HCT116 (cell line): ENCODE measurements around the gene RALGPS2. TPM values are rescaled to one million over a fixed set of nuclear protein-coding genes. Genes with fewer than 3 reads are reported as not detected.

ENCODE experiments used
- ATAC-seq: fragments of 200-7000 bp; cut with Tn5 transposase; 2 replicates; pipeline ENCODE4 v1.9.1; 2020; ENCODE audit warnings: mild to moderate bottlenecking, moderate library complexity
- BruUV-seq: library from RNA; stranded (reverse); fragments of 400-500 nt; replicated peaks from 2 replicates; lab custom pipeline; 2021; lab: Mats Ljungman, UMichigan
- CTCF ChIA-PET: fragments of 300-600 bp; sonication (Branson Sonifier 250); formaldehyde crosslinking; loops from one replicate; lab custom pipeline; 2021; ENCODE audit warnings: antibody characterized with exemption; lab: Charles Lee
- POLR2A ChIA-PET: fragments of 300-600, 350-600 bp; sonication (Branson Sonifier 250); formaldehyde crosslinking; loops from one replicate; lab custom pipeline; 2021; ENCODE audit warnings: antibody characterized with exemption; lab: Charles Lee
- RAD21 ChIA-PET, 2 experiments: fragments of 300-600 bp; sonication (Branson Sonifier 250); formaldehyde crosslinking; loops; one replicate each; lab custom pipeline; 2023; ENCODE audit warnings: low total read pairs in 2 of 2; ENCODE audit not compliant: uncharacterized antibody in 2 of 2, unreplicated experiment in 2 of 2, low non-redundant PET in 1 of 2; lab: Charles Lee
- DNase-seq: peaks from one replicate; pipeline ENCODE4 v3.0.0-alpha.2; 2010; ENCODE audit warnings: low read depth, low spot score
- H2AFZ ChIP-seq: fragments of 200-600 bp; shearing (Covaris generic), sonication (generic); 2 replicates; pipeline ENCODE4 v1.6.1; 2017; ENCODE audit warnings: low read depth, mixed run types, mixed read lengths, antibody characterized with exemption, low read length; ENCODE audit not compliant: poor library complexity, severe bottlenecking
- H3K27ac ChIP-seq: 2 replicates; pipeline ENCODE4 v1.5.1; 2012; ENCODE audit warnings: low read depth, low read length
- H3K27me3 ChIP-seq: fragments of 200-600 bp; sonication (generic); 2 replicates; pipeline ENCODE4 v1.6.1; 2016; ENCODE audit warnings: mixed run types, low read length, mixed read lengths; ENCODE audit not compliant: insufficient read depth
- H3K36me3 ChIP-seq, 2 experiments: fragments of 200-500 bp in 1 of 2; fragments of 200-600 bp in 1 of 2; sonication (Bioruptor generic) in 1 of 2; sonication (generic) in 1 of 2; 2 replicates each; pipeline versions ENCODE4 v1.5.1 to v1.6.1; 2014 to 2016; ENCODE audit warnings: low read length in 2 of 2, inconsistent platforms in 1 of 2, mixed read lengths in 1 of 2, mixed run types in 1 of 2; ENCODE audit not compliant: insufficient read depth in 2 of 2, control insufficient read depth in 1 of 2
- H3K4me1 ChIP-seq, 2 experiments: fragments of 200-600 bp in 1 of 2; sonication (generic) in 1 of 2; 2 replicates each; pipeline versions ENCODE4 v1.5.1 to v1.6.1; 2012 to 2017; ENCODE audit warnings: low read length in 2 of 2, inconsistent platforms in 1 of 2, mild to moderate bottlenecking in 1 of 2, mixed read lengths in 1 of 2, mixed run types in 1 of 2, moderate library complexity in 1 of 2; ENCODE audit not compliant: insufficient read depth in 2 of 2, control insufficient read depth in 1 of 2
- H3K4me2 ChIP-seq: fragments of 200-600 bp; sonication (generic); 2 replicates; pipeline ENCODE4 v1.6.1; 2017; ENCODE audit warnings: mixed run types, low read length, mixed read lengths
- H3K4me3 ChIP-seq, 2 experiments: fragments of 200-600 bp in 1 of 2; sonication (generic) in 1 of 2; replicated peaks in 1 of 2; 2 replicates each; pipeline ENCODE4 v1.5.1; 2011 to 2016; ENCODE audit warnings: low read length in 2 of 2, control low read depth in 1 of 2, low read depth in 1 of 2, mild to moderate bottlenecking in 1 of 2, mixed read lengths in 1 of 2, mixed run types in 1 of 2
- H3K79me2 ChIP-seq: fragments of 200-600 bp; sonication (generic); 2 replicates; pipeline ENCODE4 v1.6.1; 2017; ENCODE audit warnings: mild to moderate bottlenecking, mixed run types, low read length, moderate library complexity, mixed read lengths; ENCODE audit not compliant: insufficient read depth
- H3K9ac ChIP-seq: fragments of 200-600 bp; sonication (generic); 2 replicates; pipeline ENCODE4 v1.6.1; 2016; ENCODE audit warnings: low read length, mixed read lengths
- H3K9me2 ChIP-seq: fragments of 200-600 bp; sonication (generic), shearing (Covaris generic); 2 replicates; pipeline ENCODE4 v1.6.1; 2017; ENCODE audit warnings: mixed run types, mild to moderate bottlenecking, moderate library complexity; ENCODE audit not compliant: insufficient read depth
- H3K9me3 ChIP-seq, 2 experiments: fragments of 200-500 bp in 1 of 2; fragments of 200-600 bp in 1 of 2; sonication (Bioruptor generic) in 1 of 2; sonication (generic) in 1 of 2; 2 replicates each; pipeline ENCODE4 v1.6.1; 2014 to 2017; ENCODE audit warnings: low read length in 2 of 2, mixed read lengths in 2 of 2, inconsistent platforms in 1 of 2, low read depth in 1 of 2, mild to moderate bottlenecking in 1 of 2, mixed run types in 1 of 2, moderate library complexity in 1 of 2; ENCODE audit not compliant: control insufficient read depth in 1 of 2, insufficient read depth in 1 of 2
- H4K20me1 ChIP-seq: fragments of 200-600 bp; sonication (generic), shearing (Covaris generic); 2 replicates; pipeline ENCODE4 v1.6.1; 2017; ENCODE audit warnings: mixed run types, mild to moderate bottlenecking, moderate library complexity; ENCODE audit not compliant: insufficient read depth
- CBX3 ChIP-seq: IDR thresholded peaks from 2 replicates; pipeline ENCODE4 v1.6.1; 2012; ENCODE audit warnings: low read depth
- CEBPB ChIP-seq: IDR thresholded peaks from 2 replicates; pipeline ENCODE4 v1.6.1; 2012; ENCODE audit warnings: low read depth
- EZH2 ChIP-seq: fragments of 200-600 bp; sonication (generic); IDR thresholded peaks from 2 replicates; pipeline ENCODE4 v1.6.1; 2017; ENCODE audit warnings: antibody characterized with exemption, mixed run types
- POLR2AphosphoS5 ChIP-seq: IDR thresholded peaks from 2 replicates; pipeline ENCODE4 v1.6.1; 2011; ENCODE audit warnings: mild to moderate bottlenecking, low read depth, low read length, moderate library complexity
- RAD21 ChIP-seq: IDR thresholded peaks from 2 replicates; pipeline ENCODE4 v1.6.1; 2012; ENCODE audit warnings: low read depth, mild to moderate bottlenecking
- YY1 ChIP-seq: IDR thresholded peaks from 2 replicates; pipeline ENCODE4 v1.6.1; 2011; ENCODE audit warnings: low read length, low read depth, moderate library complexity, mild to moderate bottlenecking; ENCODE audit not compliant: insufficient replicate concordance; ENCODE audit errors: extremely low read depth
- intact Hi-C: fragments of 100-400 bp; cut with micrococcal nuclease; formaldehyde crosslinking; loops from 2 replicates; pipeline ENCODE4 v1.10.0; 2022
- total RNA-seq: library from RNA; stranded (reverse); gene quantifications from one replicate; pipeline ENCODE4 v1.2.1, GENCODE V29; 2021; ENCODE audit not compliant: unreplicated experiment
- TF ChIP-seq, protein P1 (sequence below): IDR thresholded peaks from 2 replicates; pipeline ENCODE4 v1.6.1; 2012; ENCODE audit warnings: low read depth
- TF ChIP-seq, protein P2 (sequence below): IDR thresholded peaks from 2 replicates; pipeline ENCODE4 v1.6.1; 2012
- TF ChIP-seq, protein P3 (sequence below): IDR thresholded peaks from 2 replicates; pipeline ENCODE4 v1.6.1; 2011; ENCODE audit warnings: mild to moderate bottlenecking, low read length, moderate library complexity; ENCODE audit not compliant: insufficient replicate concordance; ENCODE audit errors: extremely low read depth

RALGPS2 gene
- total RNA-seq, 1 experiment from 2014 or later: 25.6 TPM

DNA sequence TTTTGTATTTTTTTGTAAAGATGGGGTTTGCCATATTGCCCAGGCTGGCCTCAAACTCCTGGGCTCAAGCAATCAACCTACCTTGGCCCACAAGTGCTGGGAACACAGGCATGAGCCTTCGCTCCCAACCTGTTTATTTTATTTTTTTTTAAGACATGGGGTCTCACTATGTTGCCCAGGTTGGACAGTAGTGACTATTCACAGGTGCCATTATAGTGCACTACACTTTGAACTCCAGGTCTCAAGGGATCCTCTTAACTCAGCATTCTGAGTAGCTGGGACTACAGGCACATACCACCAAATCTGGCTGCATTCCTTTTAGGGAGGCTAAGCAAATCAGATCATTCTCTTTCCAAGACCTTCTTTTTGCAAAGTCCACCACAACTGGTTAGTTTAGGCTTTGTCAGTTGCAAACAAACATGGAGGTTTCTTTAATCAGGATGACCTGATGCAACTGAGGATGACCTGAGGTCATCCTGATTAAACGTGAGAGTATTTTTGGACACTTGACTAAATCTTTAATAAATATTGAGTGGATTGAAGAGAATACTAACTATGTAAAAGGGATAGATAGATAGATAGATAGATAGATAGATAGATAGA, 30.0 kb upstream of the RALGPS2 start (continued):
- TF ChIP-seq CEBPB: no peak

DNA sequence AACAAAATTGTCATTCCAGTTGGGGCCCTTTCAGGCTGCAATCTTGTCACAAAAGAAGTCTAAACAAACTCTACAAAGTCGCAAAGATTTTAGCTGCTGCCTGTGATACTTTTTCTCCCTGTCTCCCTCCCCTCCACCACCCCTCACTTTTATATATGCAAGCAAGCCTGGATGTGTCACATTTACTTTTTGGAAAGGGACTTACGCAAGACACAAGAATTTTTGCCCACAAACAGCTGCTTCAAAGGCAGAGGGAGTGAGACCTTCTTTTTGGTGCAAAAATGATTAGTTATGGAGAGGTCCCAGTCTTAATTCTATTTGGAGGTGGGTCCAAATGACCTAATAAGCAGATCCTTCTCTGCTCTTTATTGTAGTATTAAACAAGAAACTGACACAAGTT, 22.9 kb upstream of the RALGPS2 start:
- CTCF ChIA-PET: no interaction called here
- RAD21 ChIA-PET: no interaction called here
- Histone ChIP-seq H3K9me2 (no peaks in the 10 kb centered on the region), H3K27ac (no peak overlapping the region), H3K9me3 (no peaks in the 10 kb centered on the region), H3K4me2 (no peak overlapping the region), H3K9ac (no peak overlapping the region), H4K20me1 (no peaks in the 10 kb centered on the region), H3K36me3 (no peaks in the 10 kb centered on the region), H2AFZ (peak overlapping the region; percentile 59), H3K27me3 (no peaks in the 10 kb centered on the region), H3K79me2 (no peaks in the 10 kb centered on the region), H3K4me3 (no peak overlapping the region), H3K4me1 (0 out of 4 replicates have a peak, but pooled peaks cover 0 to 2% of the 10 kb centered on the region in 2 experiments)
- no peak for DNase-seq
- peak; percentile 49; the same call in 1 of the 2 replicates for TF ChIP-seq CEBPB
- no peak for TF ChIP-seq CBX3
- intact Hi-C loops: no loop called here
- ATAC-seq: no peak
- no TSS peak for BruUV-seq
- POLR2A ChIA-PET: no interaction called here

DNA sequence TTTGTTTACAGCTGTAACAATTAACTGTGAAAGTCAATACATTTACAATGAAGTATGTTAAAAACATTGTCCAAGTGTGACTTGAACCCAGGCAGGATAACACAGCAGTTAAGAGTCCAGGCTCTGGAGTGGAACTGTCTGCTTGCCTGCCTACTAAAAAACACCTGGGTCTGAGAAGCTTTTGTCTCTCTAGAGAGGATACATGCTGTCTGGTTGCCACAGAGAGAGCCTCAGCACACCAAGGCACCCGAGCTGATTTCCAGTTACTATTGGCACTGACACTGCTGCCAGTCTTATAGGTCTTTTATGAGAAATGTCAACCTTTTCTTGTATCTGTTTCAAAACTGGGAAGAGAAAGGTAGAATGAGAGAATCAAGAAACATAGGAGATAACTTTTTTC, 20.2 kb upstream of the RALGPS2 start:
- no peaks in the 10 kb centered on the region for H3K9me3 ChIP-seq
- DNase-seq (no peak), ATAC-seq (no peak)
- TF ChIP-seq EZH2: no peak
- TF ChIP-seq POLR2AphosphoS5: no peak
- TF ChIP-seq CEBPB: no peak
- TF ChIP-seq RAD21: no peak
- no peak for TF ChIP-seq YY1
- TF ChIP-seq, protein P1, sequence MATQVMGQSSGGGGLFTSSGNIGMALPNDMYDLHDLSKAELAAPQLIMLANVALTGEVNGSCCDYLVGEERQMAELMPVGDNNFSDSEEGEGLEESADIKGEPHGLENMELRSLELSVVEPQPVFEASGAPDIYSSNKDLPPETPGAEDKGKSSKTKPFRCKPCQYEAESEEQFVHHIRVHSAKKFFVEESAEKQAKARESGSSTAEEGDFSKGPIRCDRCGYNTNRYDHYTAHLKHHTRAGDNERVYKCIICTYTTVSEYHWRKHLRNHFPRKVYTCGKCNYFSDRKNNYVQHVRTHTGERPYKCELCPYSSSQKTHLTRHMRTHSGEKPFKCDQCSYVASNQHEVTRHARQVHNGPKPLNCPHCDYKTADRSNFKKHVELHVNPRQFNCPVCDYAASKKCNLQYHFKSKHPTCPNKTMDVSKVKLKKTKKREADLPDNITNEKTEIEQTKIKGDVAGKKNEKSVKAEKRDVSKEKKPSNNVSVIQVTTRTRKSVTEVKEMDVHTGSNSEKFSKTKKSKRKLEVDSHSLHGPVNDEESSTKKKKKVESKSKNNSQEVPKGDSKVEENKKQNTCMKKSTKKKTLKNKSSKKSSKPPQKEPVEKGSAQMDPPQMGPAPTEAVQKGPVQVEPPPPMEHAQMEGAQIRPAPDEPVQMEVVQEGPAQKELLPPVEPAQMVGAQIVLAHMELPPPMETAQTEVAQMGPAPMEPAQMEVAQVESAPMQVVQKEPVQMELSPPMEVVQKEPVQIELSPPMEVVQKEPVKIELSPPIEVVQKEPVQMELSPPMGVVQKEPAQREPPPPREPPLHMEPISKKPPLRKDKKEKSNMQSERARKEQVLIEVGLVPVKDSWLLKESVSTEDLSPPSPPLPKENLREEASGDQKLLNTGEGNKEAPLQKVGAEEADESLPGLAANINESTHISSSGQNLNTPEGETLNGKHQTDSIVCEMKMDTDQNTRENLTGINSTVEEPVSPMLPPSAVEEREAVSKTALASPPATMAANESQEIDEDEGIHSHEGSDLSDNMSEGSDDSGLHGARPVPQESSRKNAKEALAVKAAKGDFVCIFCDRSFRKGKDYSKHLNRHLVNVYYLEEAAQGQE: no peak
- TF ChIP-seq CBX3: no peak
- TF ChIP-seq, protein P2, sequence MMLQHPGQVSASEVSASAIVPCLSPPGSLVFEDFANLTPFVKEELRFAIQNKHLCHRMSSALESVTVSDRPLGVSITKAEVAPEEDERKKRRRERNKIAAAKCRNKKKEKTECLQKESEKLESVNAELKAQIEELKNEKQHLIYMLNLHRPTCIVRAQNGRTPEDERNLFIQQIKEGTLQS: no peak
- TF ChIP-seq, protein P3, sequence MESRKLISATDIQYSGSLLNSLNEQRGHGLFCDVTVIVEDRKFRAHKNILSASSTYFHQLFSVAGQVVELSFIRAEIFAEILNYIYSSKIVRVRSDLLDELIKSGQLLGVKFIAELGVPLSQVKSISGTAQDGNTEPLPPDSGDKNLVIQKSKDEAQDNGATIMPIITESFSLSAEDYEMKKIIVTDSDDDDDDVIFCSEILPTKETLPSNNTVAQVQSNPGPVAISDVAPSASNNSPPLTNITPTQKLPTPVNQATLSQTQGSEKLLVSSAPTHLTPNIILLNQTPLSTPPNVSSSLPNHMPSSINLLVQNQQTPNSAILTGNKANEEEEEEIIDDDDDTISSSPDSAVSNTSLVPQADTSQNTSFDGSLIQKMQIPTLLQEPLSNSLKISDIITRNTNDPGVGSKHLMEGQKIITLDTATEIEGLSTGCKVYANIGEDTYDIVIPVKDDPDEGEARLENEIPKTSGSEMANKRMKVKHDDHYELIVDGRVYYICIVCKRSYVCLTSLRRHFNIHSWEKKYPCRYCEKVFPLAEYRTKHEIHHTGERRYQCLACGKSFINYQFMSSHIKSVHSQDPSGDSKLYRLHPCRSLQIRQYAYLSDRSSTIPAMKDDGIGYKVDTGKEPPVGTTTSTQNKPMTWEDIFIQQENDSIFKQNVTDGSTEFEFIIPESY: no peak
- 0 out of 4 replicates have a peak, but pooled peaks cover 0 to 2% of the 10 kb centered on the region in 2 experiments for H3K4me1 ChIP-seq
- CTCF ChIA-PET: no interaction called here
- RAD21 ChIA-PET: no interaction called here
- BruUV-seq: no TSS peak
- H3K9ac ChIP-seq: no peak overlapping the region
- no peaks in the 10 kb centered on the region for H3K27me3 ChIP-seq
- no peaks in the 10 kb centered on the region for H3K9me2 ChIP-seq
- intact Hi-C loops: no loop called here
- no peak overlapping the region for H3K4me2 ChIP-seq
- H2AFZ ChIP-seq: no peak overlapping the region
- H4K20me1 ChIP-seq: no peaks in the 10 kb centered on the region
- no peak overlapping the region for H3K27ac ChIP-seq
- no peak overlapping the region for H3K4me3 ChIP-seq
- H3K79me2 ChIP-seq: no peaks in the 10 kb centered on the region
- H3K36me3 ChIP-seq: no peaks in the 10 kb centered on the region
- POLR2A ChIA-PET: no interaction called here
